Measurements from ENCODE around the gene RNF123.

RNF123 gene

DNA sequence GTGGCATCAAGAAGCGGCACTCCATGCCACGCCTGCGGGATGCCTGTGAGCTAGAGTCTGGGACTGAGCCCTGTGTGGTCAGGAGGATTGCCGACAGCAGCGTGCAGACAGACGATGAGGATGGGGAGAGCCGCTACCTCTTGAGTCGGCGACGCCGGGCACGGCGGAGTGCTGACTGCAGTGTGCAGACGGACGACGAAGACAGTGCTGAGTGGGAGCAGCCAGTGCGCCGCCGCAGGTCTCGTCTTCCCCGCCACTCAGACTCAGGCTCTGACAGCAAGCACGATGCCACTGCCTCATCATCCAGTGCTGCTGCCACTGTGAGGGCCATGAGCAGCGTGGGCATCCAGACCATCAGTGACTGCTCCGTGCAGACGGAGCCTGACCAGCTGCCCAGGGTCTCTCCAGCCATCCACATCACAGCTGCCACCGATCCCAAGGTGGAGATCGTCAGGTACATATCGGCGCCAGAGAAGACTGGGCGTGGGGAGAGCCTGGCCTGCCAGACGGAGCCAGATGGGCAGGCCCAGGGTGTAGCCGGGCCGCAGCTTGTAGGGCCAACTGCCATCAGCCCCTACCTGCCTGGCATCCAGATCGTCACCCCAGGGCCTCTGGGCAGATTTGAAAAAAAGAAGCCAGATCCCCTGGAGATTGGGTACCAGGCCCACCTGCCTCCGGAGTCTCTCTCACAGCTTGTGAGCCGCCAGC, 32.0 kb upstream of the RNF123 start:
- TF ChIP-seq SNAI2 (CRISPR knock-in tag; IDR thresholded peaks at IDR 0.05) = no peak
- TF ChIP-seq, protein P1, sequence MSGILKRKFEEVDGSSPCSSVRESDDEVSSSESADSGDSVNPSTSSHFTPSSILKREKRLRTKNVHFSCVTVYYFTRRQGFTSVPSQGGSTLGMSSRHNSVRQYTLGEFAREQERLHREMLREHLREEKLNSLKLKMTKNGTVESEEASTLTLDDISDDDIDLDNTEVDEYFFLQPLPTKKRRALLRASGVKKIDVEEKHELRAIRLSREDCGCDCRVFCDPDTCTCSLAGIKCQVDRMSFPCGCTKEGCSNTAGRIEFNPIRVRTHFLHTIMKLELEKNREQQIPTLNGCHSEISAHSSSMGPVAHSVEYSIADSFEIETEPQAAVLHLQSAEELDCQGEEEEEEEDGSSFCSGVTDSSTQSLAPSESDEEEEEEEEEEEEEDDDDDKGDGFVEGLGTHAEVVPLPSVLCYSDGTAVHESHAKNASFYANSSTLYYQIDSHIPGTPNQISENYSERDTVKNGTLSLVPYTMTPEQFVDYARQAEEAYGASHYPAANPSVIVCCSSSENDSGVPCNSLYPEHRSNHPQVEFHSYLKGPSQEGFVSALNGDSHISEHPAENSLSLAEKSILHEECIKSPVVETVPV (CRISPR knock-in tag; IDR thresholded peaks at IDR 0.05) = no peak
- TF ChIP-seq ZC3H10 (CRISPR knock-in tag; IDR thresholded peaks at IDR 0.05) = no peak
- TF ChIP-seq, protein P2, sequence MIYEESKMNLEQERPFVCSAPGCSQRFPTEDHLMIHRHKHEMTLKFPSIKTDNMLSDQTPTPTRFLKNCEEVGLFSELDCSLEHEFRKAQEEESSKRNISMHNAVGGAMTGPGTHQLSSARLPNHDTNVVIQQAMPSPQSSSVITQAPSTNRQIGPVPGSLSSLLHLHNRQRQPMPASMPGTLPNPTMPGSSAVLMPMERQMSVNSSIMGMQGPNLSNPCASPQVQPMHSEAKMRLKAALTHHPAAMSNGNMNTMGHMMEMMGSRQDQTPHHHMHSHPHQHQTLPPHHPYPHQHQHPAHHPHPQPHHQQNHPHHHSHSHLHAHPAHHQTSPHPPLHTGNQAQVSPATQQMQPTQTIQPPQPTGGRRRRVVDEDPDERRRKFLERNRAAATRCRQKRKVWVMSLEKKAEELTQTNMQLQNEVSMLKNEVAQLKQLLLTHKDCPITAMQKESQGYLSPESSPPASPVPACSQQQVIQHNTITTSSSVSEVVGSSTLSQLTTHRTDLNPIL (CRISPR knock-in tag; IDR thresholded peaks at IDR 0.05; ENCODE audit: low read depth) = no peak
- TF ChIP-seq ZFP3 (CRISPR knock-in tag; IDR thresholded peaks at IDR 0.05) = no peak
- TF ChIP-seq TOX (CRISPR knock-in tag; IDR thresholded peaks at IDR 0.05; ENCODE audit: borderline replicate concordance) = no peak
- no peak for TF ChIP-seq OSR1 (CRISPR knock-in tag; IDR thresholded peaks at IDR 0.05)
- TF ChIP-seq ARNTL (CRISPR knock-in tag; IDR thresholded peaks at IDR 0.05; ENCODE audit: borderline replicate concordance, low read depth) = no peak
- TF ChIP-seq ESRRG (CRISPR knock-in tag; IDR thresholded peaks at IDR 0.05) = no peak
- TF ChIP-seq GLIS3 (CRISPR knock-in tag; IDR thresholded peaks at IDR 0.05) = no peak
- TF ChIP-seq, protein P3, sequence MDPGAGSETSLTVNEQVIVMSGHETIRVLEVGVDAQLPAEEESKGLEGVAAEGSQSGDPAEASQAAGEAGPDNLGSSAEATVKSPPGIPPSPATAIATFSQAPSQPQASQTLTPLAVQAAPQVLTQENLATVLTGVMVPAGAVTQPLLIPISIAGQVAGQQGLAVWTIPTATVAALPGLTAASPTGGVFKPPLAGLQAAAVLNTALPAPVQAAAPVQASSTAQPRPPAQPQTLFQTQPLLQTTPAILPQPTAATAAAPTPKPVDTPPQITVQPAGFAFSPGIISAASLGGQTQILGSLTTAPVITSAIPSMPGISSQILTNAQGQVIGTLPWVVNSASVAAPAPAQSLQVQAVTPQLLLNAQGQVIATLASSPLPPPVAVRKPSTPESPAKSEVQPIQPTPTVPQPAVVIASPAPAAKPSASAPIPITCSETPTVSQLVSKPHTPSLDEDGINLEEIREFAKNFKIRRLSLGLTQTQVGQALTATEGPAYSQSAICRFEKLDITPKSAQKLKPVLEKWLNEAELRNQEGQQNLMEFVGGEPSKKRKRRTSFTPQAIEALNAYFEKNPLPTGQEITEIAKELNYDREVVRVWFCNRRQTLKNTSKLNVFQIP (CRISPR knock-in tag; IDR thresholded peaks at IDR 0.05; ENCODE audit: borderline replicate concordance, low read depth) = no peak
- no peak for TF ChIP-seq ZNF70 (CRISPR knock-in tag; IDR thresholded peaks at IDR 0.05)
- TF ChIP-seq RARB (CRISPR knock-in tag; IDR thresholded peaks at IDR 0.05) = no peak
- TF ChIP-seq, protein P4, sequence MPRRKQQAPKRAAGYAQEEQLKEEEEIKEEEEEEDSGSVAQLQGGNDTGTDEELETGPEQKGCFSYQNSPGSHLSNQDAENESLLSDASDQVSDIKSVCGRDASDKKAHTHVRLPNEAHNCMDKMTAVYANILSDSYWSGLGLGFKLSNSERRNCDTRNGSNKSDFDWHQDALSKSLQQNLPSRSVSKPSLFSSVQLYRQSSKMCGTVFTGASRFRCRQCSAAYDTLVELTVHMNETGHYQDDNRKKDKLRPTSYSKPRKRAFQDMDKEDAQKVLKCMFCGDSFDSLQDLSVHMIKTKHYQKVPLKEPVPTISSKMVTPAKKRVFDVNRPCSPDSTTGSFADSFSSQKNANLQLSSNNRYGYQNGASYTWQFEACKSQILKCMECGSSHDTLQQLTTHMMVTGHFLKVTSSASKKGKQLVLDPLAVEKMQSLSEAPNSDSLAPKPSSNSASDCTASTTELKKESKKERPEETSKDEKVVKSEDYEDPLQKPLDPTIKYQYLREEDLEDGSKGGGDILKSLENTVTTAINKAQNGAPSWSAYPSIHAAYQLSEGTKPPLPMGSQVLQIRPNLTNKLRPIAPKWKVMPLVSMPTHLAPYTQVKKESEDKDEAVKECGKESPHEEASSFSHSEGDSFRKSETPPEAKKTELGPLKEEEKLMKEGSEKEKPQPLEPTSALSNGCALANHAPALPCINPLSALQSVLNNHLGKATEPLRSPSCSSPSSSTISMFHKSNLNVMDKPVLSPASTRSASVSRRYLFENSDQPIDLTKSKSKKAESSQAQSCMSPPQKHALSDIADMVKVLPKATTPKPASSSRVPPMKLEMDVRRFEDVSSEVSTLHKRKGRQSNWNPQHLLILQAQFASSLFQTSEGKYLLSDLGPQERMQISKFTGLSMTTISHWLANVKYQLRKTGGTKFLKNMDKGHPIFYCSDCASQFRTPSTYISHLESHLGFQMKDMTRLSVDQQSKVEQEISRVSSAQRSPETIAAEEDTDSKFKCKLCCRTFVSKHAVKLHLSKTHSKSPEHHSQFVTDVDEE (CRISPR knock-in tag; IDR thresholded peaks at IDR 0.05) = no peak
- no peak for TF ChIP-seq ZFP30 (CRISPR knock-in tag; IDR thresholded peaks at IDR 0.05)
- TF ChIP-seq, protein P5, sequence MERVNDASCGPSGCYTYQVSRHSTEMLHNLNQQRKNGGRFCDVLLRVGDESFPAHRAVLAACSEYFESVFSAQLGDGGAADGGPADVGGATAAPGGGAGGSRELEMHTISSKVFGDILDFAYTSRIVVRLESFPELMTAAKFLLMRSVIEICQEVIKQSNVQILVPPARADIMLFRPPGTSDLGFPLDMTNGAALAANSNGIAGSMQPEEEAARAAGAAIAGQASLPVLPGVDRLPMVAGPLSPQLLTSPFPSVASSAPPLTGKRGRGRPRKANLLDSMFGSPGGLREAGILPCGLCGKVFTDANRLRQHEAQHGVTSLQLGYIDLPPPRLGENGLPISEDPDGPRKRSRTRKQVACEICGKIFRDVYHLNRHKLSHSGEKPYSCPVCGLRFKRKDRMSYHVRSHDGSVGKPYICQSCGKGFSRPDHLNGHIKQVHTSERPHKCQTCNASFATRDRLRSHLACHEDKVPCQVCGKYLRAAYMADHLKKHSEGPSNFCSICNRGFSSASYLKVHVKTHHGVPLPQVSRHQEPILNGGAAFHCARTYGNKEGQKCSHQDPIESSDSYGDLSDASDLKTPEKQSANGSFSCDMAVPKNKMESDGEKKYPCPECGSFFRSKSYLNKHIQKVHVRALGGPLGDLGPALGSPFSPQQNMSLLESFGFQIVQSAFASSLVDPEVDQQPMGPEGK (CRISPR knock-in tag; IDR thresholded peaks at IDR 0.05; ENCODE audit: borderline replicate concordance) = no peak
- TF ChIP-seq ISL1 (CRISPR knock-in tag; IDR thresholded peaks at IDR 0.05) = no peak
- no peak for TF ChIP-seq CSDC2 (CRISPR knock-in tag; IDR thresholded peaks at IDR 0.05)

DNA sequence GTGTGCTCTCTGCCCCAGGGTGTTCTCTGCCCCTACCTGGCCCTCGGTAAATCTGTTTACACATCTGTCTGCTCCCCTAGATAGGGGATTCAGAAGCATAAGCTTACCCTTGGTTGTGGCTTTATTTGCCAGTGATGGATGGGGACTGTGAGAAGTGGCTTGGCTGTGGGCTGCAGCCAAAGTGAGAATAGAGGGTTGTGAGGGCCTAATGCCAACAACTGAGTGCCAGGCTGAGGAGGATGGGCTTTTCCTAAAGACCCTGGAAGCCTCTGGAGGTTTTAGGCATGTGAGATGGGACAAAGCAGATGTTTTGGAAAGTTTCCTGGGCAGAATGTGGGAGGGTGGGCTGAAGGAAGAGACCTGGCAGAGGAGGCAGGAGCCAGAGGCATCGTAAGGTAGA, 30.6 kb upstream of the RNF123 start:
- TF ChIP-seq, protein P1 (CRISPR knock-in tag; IDR thresholded peaks at IDR 0.05) = no peak
- no peak for TF ChIP-seq ZFP30 (CRISPR knock-in tag; IDR thresholded peaks at IDR 0.05)
- TF ChIP-seq ZNF8 (CRISPR knock-in tag; IDR thresholded peaks at IDR 0.05) = no peak
- no peak for TF ChIP-seq ISL1 (CRISPR knock-in tag; IDR thresholded peaks at IDR 0.05)
- no peak for TF ChIP-seq GLIS3 (CRISPR knock-in tag; IDR thresholded peaks at IDR 0.05)
- no peak for TF ChIP-seq OSR1 (CRISPR knock-in tag; IDR thresholded peaks at IDR 0.05)
- no peak for TF ChIP-seq ZC3H10 (CRISPR knock-in tag; IDR thresholded peaks at IDR 0.05)
- no peak for ATAC-seq

More for the DNA sequence above, 32.0 kb upstream of the RNF123 start:
- no peak for ATAC-seq
